Dendritic cell treated with granulocyte-macrophage colony-stimulating factor and Interleukin-4, amounts not matched to agents 40 ng/mL and 50 ng/mL, for 4 days (primary cell): ENCODE measurements around the gene PIN1.
"Not testable (repeated sequence)": the region's sequence is repeated elsewhere in the genome, so short reads cannot be mapped to it uniquely, and the experiment has no call there.

Experiments
- H3K27ac Mint-ChIP-seq: one replicate; pipeline ENCODE4 v1.8.0; 2022; ENCODE audit warnings: mild to moderate bottlenecking, mixed read lengths
- H3K27me3 Mint-ChIP-seq: one replicate; pipeline ENCODE4 v1.8.0; 2022; ENCODE audit warnings: mild to moderate bottlenecking, mixed read lengths
- H3K36me3 Mint-ChIP-seq: one replicate; pipeline ENCODE4 v1.8.0; 2022; ENCODE audit warnings: low read depth, mixed read lengths
- H3K4me1 Mint-ChIP-seq: one replicate; pipeline ENCODE4 v1.8.0; 2022; ENCODE audit warnings: low read depth, mixed read lengths
- H3K4me3 Mint-ChIP-seq: one replicate; pipeline ENCODE4 v1.8.0; 2022; ENCODE audit warnings: mild to moderate bottlenecking, moderate library complexity, mixed read lengths
- H3K9me3 Mint-ChIP-seq: one replicate; pipeline ENCODE4 v1.8.0; 2022; ENCODE audit warnings: mixed read lengths
- intact Hi-C: fragments of 100-400 bp; cut with micrococcal nuclease; formaldehyde crosslinking; loops from one replicate; pipeline ENCODE4 v1.15.0; 2022

PIN1 gene

GRCh38 chr19:9834726-9835506, at the start of gene PIN1:
Gene PIN1 (plus strand): TSS chr19:9835318. CDS start chr19:9835345, 27 bp downstream.
- intact Hi-C loops = no loop called here

GRCh38 chr19:9785367-9786331, 49.5 kb upstream of the PIN1 start:
- peaks cover 34% of the 10 kb centered on the region for H3K36me3 Mint-ChIP-seq
- H3K4me3 Mint-ChIP-seq = peak overlapping the region; percentile 80
- no peaks in the 10 kb centered on the region for H3K9me3 Mint-ChIP-seq
- H3K4me1 Mint-ChIP-seq = peaks cover 40% of the 10 kb centered on the region
- intact Hi-C loops = loop anchor here (1.0 to 2.0 kb wide), 3 partner anchors 8 to 34 kb away; partner anchors contain the start of genes FBXL12 and ZNF846
- H3K27ac Mint-ChIP-seq = peak overlapping the region; percentile 96
- H3K27me3 Mint-ChIP-seq = no peaks in the 10 kb centered on the region

More at GRCh38 chr19:9834726-9835506, at the start of gene PIN1:
- Mint-ChIP-seq H3K27me3 (no peaks in the 10 kb centered on the region), H3K4me1 (peaks cover 23% of the 10 kb centered on the region), H3K4me3 (peak within 1 kb of the TSS; percentile 87), H3K9me3 (no peaks in the 10 kb centered on the region), H3K27ac (peak within 1 kb of the TSS; percentile 76), H3K36me3 (peaks cover 34% of the 10 kb centered on the region)

GRCh38 chr19:9786342-9786741, 48.8 kb upstream of the PIN1 start:
- Mint-ChIP-seq H3K27me3 (no peaks in the 10 kb centered on the region), H3K9me3 (no peaks in the 10 kb centered on the region), H3K36me3 (peaks cover 29% of the 10 kb centered on the region), H3K4me3 (peak overlapping the region; percentile 80), H3K4me1 (peaks cover 44% of the 10 kb centered on the region), H3K27ac (peak overlapping the region; percentile 96)
- intact Hi-C loops = loop anchor here (1.0 kb wide), 1 partner anchor 33 kb away; the partner anchor contains the start of gene FBXL12

- H3K27me3 Mint-ChIP-seq = no peaks in the 10 kb centered on the region
- H3K4me3 Mint-ChIP-seq = peak overlapping the region; percentile 74
- H3K4me1 Mint-ChIP-seq = peaks cover 48% of the 10 kb centered on the region
- H3K27ac Mint-ChIP-seq = peak overlapping the region; percentile 96
- peaks cover 31% of the 10 kb centered on the region for H3K36me3 Mint-ChIP-seq
- intact Hi-C loops = loop anchor here (1.0 kb wide), 1 partner anchor 32 kb away; the partner anchor contains the start of gene FBXL12
- H3K9me3 Mint-ChIP-seq = no peaks in the 10 kb centered on the region
Measured at GRCh38 chr19:9786819-9787218, 48.3 kb upstream of the PIN1 start.

GRCh38 chr19:9788604-9789003, 46.5 kb upstream of the PIN1 start:
- intact Hi-C loops, H3K9me3 Mint-ChIP-seq, H3K4me3 Mint-ChIP-seq, H3K27me3 Mint-ChIP-seq, H3K27ac Mint-ChIP-seq: not testable (repeated sequence)
- peaks cover 34% of the 10 kb centered on the region for H3K36me3 Mint-ChIP-seq
- H3K4me1 Mint-ChIP-seq = peaks cover 48% of the 10 kb centered on the region

- no peaks in the 10 kb centered on the region for H3K9me3 Mint-ChIP-seq
- H3K4me1 Mint-ChIP-seq = peaks cover 45% of the 10 kb centered on the region
- no peak overlapping the region for H3K4me3 Mint-ChIP-seq
- H3K27ac Mint-ChIP-seq = peak overlapping the region; percentile 51
- peaks cover 34% of the 10 kb centered on the region for H3K36me3 Mint-ChIP-seq
- H3K27me3 Mint-ChIP-seq = no peaks in the 10 kb centered on the region
- intact Hi-C loops = no loop called here
Measured at GRCh38 chr19:9789066-9789465, 46.1 kb upstream of the PIN1 start.

- peak overlapping the region; percentile 51 for H3K27ac Mint-ChIP-seq
- H3K27me3 Mint-ChIP-seq, H3K4me3 Mint-ChIP-seq, H3K9me3 Mint-ChIP-seq, intact Hi-C loops: not testable (repeated sequence)
- peaks cover 34% of the 10 kb centered on the region for H3K36me3 Mint-ChIP-seq
- H3K4me1 Mint-ChIP-seq = peaks cover 40% of the 10 kb centered on the region
Measured at GRCh38 chr19:9789579-9789978, 45.5 kb upstream of the PIN1 start.

- not testable (repeated sequence) for H3K4me3 Mint-ChIP-seq, H3K27me3 Mint-ChIP-seq, H3K9me3 Mint-ChIP-seq
- H3K36me3 Mint-ChIP-seq = peaks cover 21% of the 10 kb centered on the region
- H3K27ac Mint-ChIP-seq = peak overlapping the region; percentile 100
- intact Hi-C loops = loop anchor here (5.0 to 10.0 kb wide), 3 partner anchors 479 to 654 kb away; no protein-coding TSS in a partner anchor
- peaks cover 31% of the 10 kb centered on the region for H3K4me1 Mint-ChIP-seq
Measured at GRCh38 chr19:9791073-9791367, 44.1 kb upstream of the PIN1 start.

- H3K9me3 Mint-ChIP-seq = no peaks in the 10 kb centered on the region
- H3K27ac Mint-ChIP-seq = peak overlapping the region; percentile 100
- peaks cover 29% of the 10 kb centered on the region for H3K4me1 Mint-ChIP-seq
- H3K27me3 Mint-ChIP-seq = no peaks in the 10 kb centered on the region
- intact Hi-C loops = loop anchor here (2.0 to 10.0 kb wide), 5 partner anchors 27 to 654 kb away; partner anchors contain the start of gene FBXL12
- H3K36me3 Mint-ChIP-seq = peaks cover 20% of the 10 kb centered on the region
- peak overlapping the region; percentile 99 for H3K4me3 Mint-ChIP-seq
Measured at GRCh38 chr19:9791552-9792205, 43.4 kb upstream of the PIN1 start.

GRCh38 chr19:9792206-9793070, 42.7 kb upstream of the PIN1 start:
- H3K4me3 Mint-ChIP-seq = peak overlapping the region; percentile 99
- H3K36me3 Mint-ChIP-seq = peaks cover 20% of the 10 kb centered on the region
- H3K4me1 Mint-ChIP-seq = peaks cover 28% of the 10 kb centered on the region
- H3K27me3 Mint-ChIP-seq = no peaks in the 10 kb centered on the region
- intact Hi-C loops = loop anchor here (1.0 to 10.0 kb wide), 6 partner anchors 7 to 655 kb away; partner anchors contain the start of gene FBXL12
- H3K9me3 Mint-ChIP-seq = no peaks in the 10 kb centered on the region
- peak overlapping the region; percentile 100 for H3K27ac Mint-ChIP-seq

GRCh38 chr19:9793071-9793591, 42.0 kb upstream of the PIN1 start:
- peak overlapping the region; percentile 99 for H3K4me3 Mint-ChIP-seq
- intact Hi-C loops = loop anchor here (1.0 to 10.0 kb wide), 6 partner anchors 8 to 656 kb away; partner anchors contain the start of gene FBXL12
- H3K36me3 Mint-ChIP-seq = peaks cover 20% of the 10 kb centered on the region
- no peaks in the 10 kb centered on the region for H3K27me3 Mint-ChIP-seq
- no peaks in the 10 kb centered on the region for H3K9me3 Mint-ChIP-seq
- H3K4me1 Mint-ChIP-seq = peaks cover 28% of the 10 kb centered on the region
- peak overlapping the region; percentile 100 for H3K27ac Mint-ChIP-seq

GRCh38 chr19:9796113-9796773, 38.9 kb upstream of the PIN1 start:
- Mint-ChIP-seq H3K27ac (peak overlapping the region; percentile 72), H3K27me3 (no peaks in the 10 kb centered on the region), H3K36me3 (peaks cover 20% of the 10 kb centered on the region), H3K4me3 (no peak overlapping the region), H3K4me1 (peaks cover 17% of the 10 kb centered on the region), H3K9me3 (no peaks in the 10 kb centered on the region)
- intact Hi-C loops = loop anchor here (1.0 to 10.0 kb wide), 2 partner anchors 170 to 591 kb away; no protein-coding TSS in a partner anchor
